HG03378 (cell line): ENCODE data around the gene TEFM.
"Not testable (repeated sequence)": the region's sequence is repeated elsewhere in the genome, so short reads cannot be mapped to it uniquely, and the experiment has no call there.

Experiments
- ATAC-seq: cut with Tn5 transposase; IDR thresholded peaks from one replicate; pipeline ENCODE4 v1.9.1; 2021; ENCODE audit warnings: mild to moderate bottlenecking, moderate library complexity; ENCODE audit not compliant: unreplicated experiment

The TEFM gene

DNA sequence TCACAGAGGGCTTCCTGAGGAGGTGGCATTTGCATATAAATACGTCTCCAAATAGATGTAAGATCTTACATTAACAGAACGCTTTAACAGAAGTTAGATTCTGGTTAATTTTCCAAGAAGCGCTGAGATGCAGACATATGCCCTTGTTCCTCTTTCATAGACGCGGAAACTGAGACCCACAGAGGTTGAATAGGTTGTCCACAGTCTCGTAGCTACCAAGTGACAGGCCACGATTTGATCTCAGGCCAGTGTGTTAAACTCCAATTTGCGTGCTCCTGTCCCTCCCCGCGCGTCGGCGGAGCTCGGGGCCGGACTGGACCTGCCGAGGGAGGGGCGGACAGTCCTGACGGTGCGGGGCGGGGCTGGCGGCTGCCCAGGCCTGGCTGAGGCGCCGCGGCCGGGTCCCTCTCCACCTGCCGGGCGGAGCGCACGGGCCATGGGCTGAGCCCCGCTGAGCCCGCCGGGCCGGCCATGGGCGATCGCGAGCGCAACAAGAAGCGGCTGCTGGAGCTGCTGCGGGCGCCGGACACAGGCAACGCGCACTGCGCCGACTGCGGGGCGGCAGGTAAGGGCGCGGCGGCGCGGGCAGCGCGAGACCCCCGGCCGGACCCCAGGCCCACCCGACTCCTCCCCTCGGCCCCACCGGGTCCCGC is 15.6 kb upstream of the TEFM start, which contains the start of gene ADAP2:
TSS of gene ADAP2 (plus strand) at position 402 of the 653 bp plus-strand sequence. CDS start at position 472, 70 bp downstream.
- no peak for ATAC-seq

DNA sequence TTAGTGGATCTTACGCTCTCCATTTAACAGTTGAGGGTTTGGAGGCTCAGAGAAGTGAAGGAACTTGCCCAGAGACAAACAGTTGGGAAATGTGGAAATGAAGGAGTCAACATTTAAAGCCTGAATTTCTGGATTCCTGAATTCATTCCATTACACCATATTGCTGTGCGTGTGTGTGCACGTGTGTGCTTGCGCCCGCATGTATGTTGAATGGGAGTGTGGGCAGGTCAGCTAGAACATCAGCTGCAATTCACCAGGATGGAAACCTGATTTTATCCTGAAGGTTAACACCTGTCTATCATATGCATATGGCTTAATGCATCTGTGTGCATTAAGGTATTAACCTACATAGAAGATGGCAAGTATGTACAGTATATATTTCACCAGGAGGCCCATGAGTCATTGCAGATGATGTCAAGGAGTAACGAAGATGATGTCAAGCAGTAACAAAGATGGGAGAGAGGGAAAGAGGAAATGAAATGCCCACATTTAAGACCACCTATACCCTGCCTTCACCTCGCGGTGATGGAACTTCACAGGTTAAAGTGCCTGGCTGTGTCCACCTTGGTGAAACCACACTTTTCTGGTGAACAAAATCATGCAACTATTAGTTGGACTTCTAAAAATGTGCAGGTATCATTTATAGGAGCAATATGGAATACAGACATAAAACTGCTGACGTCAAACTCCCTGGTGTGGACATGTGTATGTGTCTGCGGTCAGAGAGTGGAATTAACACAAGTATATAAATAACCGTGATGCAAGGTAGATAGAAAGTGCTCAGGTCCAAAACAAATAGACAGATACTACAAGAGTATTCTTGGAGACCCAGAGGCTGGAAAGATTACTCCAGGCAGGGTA is 14.9 kb upstream of the TEFM start:
- ATAC-seq = no peak

DNA sequence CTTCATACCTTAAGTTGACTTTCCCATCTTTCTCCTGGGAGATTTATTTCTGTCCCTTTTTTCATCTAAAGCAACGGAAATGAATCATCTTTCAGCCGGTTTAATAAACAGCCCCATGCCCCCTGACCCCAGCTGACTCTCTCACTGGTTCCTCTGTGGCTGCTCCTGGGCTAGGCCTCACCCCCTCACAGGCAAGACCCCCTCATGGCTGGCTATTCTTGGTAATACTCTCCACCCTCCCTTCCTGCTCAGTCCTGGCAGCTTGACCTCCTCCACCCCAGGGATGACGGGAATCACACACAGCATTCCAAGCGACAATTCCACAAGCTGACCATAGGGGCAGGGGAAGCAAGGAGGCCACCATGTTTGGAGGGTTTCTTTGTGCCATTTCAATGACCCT is 14.2 kb upstream of the TEFM start:
- ATAC-seq = no peak

DNA sequence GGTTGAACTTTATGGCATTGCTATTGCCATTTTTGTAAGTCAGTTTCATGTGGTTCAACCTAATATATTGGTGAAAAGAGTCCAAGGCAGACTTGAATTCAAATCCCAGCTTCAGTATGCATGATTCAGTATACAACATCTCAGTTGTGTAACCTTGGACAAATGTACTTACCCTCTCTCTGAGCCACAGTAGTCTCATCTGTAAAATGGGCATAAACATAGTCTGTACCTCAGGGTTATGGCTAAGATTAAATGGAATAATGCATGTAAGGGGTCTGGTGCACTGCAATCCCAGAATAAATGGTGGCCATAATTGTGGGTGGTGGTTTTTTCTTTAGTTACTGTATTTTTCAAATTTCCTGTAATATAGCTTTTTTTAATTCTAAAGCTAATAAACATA is 11.0 kb upstream of the TEFM start:
- no peak for ATAC-seq

DNA sequence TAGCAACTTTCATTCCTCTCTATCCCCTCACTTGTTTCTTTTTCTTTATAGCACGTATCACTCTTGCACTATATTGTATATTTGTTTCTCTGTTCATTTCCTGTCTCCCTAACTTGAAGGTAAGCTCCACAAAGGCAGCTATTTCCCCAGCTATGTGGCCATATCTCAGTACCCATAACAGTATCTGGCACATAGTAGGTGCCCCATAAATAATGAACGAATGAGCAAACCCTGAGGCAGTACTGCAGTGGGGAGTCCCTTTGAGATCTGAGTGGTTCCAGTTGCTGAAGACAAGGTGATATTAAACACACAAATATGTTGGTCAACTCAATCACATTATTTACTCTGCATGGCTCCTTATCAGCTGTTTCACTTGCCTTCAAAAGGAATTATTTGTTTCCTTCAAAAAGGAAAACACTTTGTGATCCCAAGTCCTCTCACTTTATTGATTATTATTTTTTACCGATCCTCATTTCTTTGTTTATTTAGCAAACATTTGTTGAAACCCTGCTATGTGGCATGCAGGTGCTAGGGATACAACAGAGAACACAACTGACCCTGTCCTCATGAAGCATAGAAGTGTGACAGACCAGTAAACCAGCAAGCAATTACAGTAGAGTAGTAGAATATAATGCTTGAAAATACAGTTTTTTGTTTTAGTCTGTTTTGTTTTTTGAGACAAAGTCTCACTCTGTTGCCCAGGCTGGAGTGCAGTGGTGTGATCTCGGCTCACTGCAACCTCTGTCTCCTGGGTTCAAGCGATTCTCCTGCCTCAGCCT is 10.0 kb upstream of the TEFM start:
- ATAC-seq = no peak

DNA sequence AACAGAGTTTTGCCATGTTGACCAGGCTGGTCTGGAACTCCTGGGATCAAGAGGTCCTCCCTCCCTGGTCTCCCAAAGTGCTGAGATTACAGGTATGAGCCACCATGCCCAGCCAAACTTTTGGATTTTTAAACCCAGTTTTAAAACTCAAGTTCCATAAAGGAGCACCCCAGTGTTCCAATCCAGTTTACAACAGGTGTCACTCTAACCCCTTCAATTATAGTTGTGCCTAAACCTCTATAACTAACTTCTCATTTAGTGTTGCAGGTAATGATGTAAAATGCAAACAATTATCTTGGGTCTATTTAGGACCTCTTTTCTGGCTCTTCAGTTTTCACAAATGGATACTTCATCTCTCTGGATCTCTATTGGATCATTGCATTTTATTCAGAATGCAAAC is 7.9 kb upstream of the TEFM start:
- no peak for ATAC-seq

DNA sequence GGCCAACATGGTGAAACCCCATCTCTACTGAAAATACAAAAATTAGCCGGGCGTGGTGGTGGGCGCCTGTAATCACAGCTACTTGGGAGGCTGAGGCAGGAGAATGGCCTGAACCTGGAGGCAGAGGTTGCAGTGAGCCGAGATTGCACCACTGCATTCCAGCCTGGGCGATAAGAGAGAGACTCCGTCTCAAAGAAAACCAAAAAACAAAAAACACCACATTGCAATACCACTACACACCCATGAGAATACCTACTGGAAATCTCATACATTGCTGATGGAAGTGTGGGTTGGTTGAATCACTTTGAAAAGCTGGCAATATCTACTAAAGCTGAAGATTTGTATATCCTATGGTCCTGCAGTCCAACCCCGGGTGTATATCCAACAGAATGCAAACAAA is 4.1 kb upstream of the TEFM start:
- not testable (repeated sequence) for ATAC-seq

DNA sequence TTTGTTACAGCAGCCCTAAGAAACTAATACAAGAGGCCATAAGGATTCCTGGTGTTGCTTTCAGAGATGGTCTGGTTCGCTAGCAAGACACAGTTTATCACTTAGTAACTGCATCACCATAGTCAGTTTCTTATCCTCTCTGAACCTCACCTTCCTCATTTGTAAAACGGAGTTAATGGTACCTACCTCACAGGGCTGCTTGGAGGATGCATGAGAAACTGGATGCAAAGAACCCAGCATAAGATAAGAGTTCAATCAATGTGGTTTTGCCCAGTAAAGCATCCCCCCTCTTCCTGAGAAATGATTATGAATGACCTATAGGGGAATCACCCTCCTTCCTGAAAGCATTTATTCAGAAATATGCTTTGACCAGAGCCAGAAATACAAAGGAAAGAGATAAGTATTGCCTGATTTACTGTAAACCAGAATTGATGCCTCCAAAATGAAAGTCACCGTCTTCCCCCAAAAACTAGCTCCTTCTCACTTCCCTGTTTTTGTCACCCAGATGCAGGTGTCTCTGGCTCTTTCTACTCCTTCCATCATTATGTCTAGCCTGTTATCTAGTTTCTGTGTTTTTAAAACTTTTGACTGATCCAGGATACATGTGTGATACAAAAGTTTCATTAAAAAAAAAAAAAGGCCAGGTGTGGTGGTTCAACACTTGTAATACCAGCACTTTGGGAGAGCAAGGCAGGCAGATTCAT is 2.8 kb upstream of the TEFM start:
- no peak for ATAC-seq

DNA sequence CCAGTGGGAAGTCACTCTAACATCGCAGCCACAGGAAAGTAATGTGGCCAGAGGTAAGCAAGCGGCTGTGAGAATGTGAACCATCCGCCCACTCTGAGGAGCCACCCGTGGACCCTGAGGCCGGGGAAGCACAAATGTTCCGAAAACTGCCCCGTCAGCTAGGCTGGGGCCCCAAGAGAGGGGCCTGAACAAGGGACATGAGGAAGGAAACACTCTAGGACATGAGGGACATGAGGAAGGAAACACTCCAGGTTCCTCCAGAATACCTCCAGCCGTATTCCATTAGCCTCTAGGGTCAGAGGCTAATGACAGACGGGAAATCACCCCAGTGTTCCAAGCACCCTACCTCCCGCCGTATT is 317 bp downstream of the TEFM start:
- peak; percentile 18 for ATAC-seq

DNA sequence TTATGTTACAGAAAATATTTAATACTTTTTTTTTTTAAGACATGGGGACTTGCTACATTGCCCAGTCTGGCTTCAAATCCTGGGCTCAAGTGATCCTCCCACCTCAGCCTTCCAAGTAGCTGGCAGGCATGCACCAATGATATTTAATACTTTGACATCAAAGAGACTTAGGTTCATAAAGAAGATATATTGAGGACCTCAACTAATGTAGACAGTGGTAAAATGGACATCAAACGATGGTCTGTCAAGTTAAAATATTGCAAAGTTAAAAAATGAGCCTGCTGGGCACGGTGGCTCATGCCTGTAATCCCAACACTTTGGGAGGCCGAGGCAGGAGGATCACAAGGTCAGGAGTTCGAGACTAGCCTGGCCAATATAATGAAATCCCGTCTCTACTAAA is 8.7 kb downstream of the TEFM start:
- ATAC-seq = no peak

DNA sequence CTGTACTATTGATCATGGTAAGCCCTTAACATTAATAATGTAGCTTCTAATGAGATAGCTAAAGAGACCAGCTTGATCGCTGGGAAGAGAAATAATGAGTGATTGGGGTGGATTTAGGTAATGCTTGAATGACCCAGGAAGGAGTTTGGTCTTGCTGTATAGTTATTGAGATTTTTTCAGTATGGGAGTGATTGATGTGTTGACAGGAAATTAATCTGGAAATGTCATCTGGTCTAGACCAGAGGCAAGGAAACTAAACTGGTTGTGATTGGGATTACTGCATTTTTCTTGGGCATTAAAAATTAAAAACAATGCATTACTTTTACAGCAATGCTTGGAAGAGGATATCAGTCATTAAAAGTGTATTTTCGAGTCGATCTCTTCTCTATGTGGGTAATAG is 11.8 kb downstream of the TEFM start:
- ATAC-seq = no peak

DNA sequence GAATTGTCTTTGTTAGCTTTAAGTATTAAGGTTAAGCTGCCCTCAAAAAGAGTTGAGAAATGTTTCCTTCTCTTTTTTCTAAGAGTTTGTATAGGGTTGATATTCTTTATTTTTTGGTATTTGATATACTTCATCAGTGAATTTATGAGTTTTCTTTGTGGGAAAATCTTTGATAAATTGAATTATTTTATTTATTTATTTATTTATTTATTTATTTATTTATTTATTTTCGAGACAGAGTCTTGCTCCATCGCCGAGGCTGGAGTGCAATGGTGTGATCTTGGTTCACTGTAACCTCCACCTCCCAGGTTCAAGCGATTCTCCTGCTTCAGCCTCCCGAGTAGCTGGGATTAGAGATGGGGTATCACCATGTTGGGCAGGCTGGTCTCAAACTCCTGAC is 19.9 kb downstream of the TEFM start:
- no peak for ATAC-seq

DNA sequence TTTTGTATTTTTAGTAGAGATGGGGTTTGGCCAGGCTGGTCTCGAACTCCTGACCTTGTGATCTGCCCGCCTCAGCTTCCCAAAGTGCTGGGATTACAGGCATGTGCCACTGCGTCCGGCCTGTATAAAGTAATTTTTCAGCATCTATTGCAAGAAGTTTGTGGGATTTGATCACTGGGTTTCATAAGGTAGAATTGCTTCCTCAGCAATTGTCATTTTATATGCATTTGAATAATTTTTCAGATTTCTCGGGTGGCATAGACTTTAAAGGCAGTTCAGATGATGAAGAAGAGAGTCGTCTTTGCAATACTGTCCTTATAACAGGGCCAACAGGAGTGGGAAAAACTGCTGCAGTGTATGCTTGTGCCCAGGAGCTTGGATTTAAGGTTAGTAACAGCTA is 37.0 kb downstream of the TEFM start:
- no peak for ATAC-seq

DNA sequence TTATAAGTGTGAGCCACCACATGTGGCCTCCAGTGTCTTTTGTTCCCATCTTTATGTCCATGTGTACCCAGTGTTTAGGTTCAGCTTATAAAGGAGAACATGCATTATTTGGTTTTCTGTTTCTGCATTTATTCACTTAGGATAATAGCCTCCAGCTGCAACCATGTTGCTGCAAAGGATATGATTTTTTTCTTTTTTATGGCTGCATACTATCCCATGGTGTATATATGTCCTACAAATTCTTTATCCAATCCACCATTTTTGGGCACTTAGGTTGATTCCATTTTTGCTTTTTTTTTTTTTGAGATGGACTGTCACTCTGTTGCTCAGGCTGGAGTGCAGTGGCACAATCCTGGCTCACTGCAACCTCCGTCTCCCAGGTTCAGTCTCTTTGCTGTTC is 41.4 kb downstream of the TEFM start:
- no peak for ATAC-seq

DNA sequence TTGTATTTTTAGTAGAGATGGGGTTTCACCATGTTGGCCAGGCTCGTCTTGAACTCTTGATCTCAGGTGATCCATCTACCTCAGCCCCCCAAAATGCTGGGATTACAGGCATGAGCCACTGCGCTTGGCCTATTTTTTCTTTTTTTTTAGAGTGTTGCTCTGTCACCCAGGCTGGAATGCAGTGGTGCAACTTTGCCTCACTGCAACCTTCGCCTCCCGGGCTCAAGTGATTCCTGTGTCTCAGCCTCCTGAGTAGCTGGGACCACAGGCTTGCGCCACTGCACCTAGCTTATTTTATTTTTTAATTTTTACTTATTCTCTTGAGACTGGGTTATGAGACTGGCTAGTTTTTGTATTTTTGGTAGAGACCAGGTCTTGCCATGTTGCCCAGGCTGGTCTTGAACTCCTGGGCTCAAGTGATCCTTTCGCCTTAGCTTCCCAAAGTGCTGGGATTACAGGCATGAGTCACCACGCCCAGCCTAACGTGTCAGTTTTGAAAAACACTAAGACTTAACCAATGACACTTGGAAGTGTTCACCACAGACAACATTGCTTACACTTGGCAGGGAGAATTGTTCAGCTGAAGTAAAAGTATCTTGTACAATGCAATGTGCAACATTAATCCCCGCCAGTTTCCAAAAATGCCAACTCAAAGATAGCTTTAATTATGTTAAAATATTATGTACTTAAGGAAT is 47.3 kb downstream of the TEFM start:
- ATAC-seq = no peak

DNA sequence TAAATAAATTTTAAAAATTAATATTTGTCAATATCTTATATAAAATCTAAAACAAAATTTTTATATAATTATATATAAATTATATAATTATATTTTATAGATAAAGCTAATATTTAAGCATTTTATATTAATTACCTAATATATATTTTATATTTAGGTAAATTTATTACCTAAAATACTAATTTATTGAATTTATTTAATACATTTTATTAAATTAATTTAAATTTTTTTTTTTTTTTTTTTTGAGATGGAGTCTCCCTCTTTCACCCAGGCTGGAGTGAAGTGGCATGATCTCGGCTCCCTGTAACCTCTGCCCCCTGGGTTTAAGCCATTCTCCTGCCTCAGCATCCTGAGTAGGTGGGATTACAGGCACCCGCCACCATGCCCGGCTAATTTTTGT is 51.9 kb downstream of the TEFM start:
- ATAC-seq = no peak
